ENCODE data around the gene KRTAP22-1. TPM values are rescaled to one million over a fixed set of nuclear protein-coding genes. Genes with fewer than 3 reads are reported as not detected.

KRTAP22-1 gene
- total RNA-seq, 1 experiment from 2014 or later: not detected

GRCh38 chr21:30579346-30579745, 21.5 kb upstream of the KRTAP22-1 start:
- H3K9me3 Mint-ChIP-seq (ENCODE audit: low read depth, unreplicated experiment): no peaks in the 10 kb centered on the region
- no peaks in the 10 kb centered on the region for H3K36me3 Mint-ChIP-seq (ENCODE audit: insufficient read depth, unreplicated experiment)
- intact Hi-C loops (cut with micrococcal nuclease; ENCODE audit: unreplicated experiment): no loop called here
- H3K27me3 Mint-ChIP-seq (ENCODE audit: unreplicated experiment): no peaks in the 10 kb centered on the region
- no TSS peak for BruUV-seq (replicated peaks)
- DNase-seq: no peak
- no peak overlapping the region for H3K4me3 Mint-ChIP-seq (ENCODE audit: low read depth, unreplicated experiment)
- TF ChIP-seq CTCF (IDR thresholded peaks at IDR 0.05; ENCODE audit: unreplicated experiment): no peak
- H3K4me1 Mint-ChIP-seq (ENCODE audit: low read depth, unreplicated experiment): no peaks in the 10 kb centered on the region
- CTCF ChIA-PET: no interaction called here
- no peak overlapping the region for H3K27ac Mint-ChIP-seq (ENCODE audit: unreplicated experiment)

GRCh38 chr21:30580132-30580531, 20.8 kb upstream of the KRTAP22-1 start:
- no peaks in the 10 kb centered on the region for H3K27me3 Mint-ChIP-seq (ENCODE audit: unreplicated experiment)
- H3K9me3 Mint-ChIP-seq (ENCODE audit: low read depth, unreplicated experiment): peaks cover 4% of the 10 kb centered on the region
- no peak for DNase-seq
- BruUV-seq (replicated peaks): no TSS peak
- no peak overlapping the region for H3K27ac Mint-ChIP-seq (ENCODE audit: unreplicated experiment)
- H3K4me1 Mint-ChIP-seq (ENCODE audit: low read depth, unreplicated experiment): no peaks in the 10 kb centered on the region
- intact Hi-C loops (cut with micrococcal nuclease; ENCODE audit: unreplicated experiment): no loop called here
- H3K4me3 Mint-ChIP-seq (ENCODE audit: low read depth, unreplicated experiment): no peak overlapping the region
- no peaks in the 10 kb centered on the region for H3K36me3 Mint-ChIP-seq (ENCODE audit: insufficient read depth, unreplicated experiment)
- CTCF ChIA-PET: no interaction called here
- no peak for TF ChIP-seq CTCF (IDR thresholded peaks at IDR 0.05; ENCODE audit: unreplicated experiment)

- CTCF ChIA-PET: no interaction called here
- Mint-ChIP-seq H3K4me1 (ENCODE audit: low read depth, unreplicated experiment) (no peaks in the 10 kb centered on the region), H3K9me3 (ENCODE audit: low read depth, unreplicated experiment) (peaks cover 4% of the 10 kb centered on the region), H3K4me3 (ENCODE audit: low read depth, unreplicated experiment) (no peak overlapping the region), H3K27ac (ENCODE audit: unreplicated experiment) (no peak overlapping the region), H3K36me3 (ENCODE audit: insufficient read depth, unreplicated experiment) (no peaks in the 10 kb centered on the region), H3K27me3 (ENCODE audit: unreplicated experiment) (no peaks in the 10 kb centered on the region)
- no TSS peak for BruUV-seq (replicated peaks)
- no peak for TF ChIP-seq CTCF (IDR thresholded peaks at IDR 0.05; ENCODE audit: unreplicated experiment)
- no peak for DNase-seq
- intact Hi-C loops (cut with micrococcal nuclease; ENCODE audit: unreplicated experiment): no loop called here
Measured at GRCh38 chr21:30582870-30583269, 18.0 kb upstream of the KRTAP22-1 start.

- intact Hi-C loops (cut with micrococcal nuclease; ENCODE audit: unreplicated experiment): no loop called here
- TF ChIP-seq CTCF (IDR thresholded peaks at IDR 0.05; ENCODE audit: unreplicated experiment): no peak
- no TSS peak for BruUV-seq (replicated peaks)
- Mint-ChIP-seq H3K9me3 (ENCODE audit: low read depth, unreplicated experiment) (peaks cover 4% of the 10 kb centered on the region), H3K27me3 (ENCODE audit: unreplicated experiment) (no peaks in the 10 kb centered on the region), H3K4me1 (ENCODE audit: low read depth, unreplicated experiment) (no peaks in the 10 kb centered on the region), H3K4me3 (ENCODE audit: low read depth, unreplicated experiment) (no peak within 1 kb of the TSS), H3K27ac (ENCODE audit: unreplicated experiment) (no peak within 1 kb of the TSS), H3K36me3 (ENCODE audit: insufficient read depth, unreplicated experiment) (no peaks in the 10 kb centered on the region)
- no peak for DNase-seq
- CTCF ChIA-PET: no interaction called here
Measured at GRCh38 chr21:30590297-30590696, 10.6 kb upstream of the KRTAP22-1 start, which contains the start of gene KRTAP22-2. Gene KRTAP22-2, minus strand, starts transcription at chr21:30590397.

Data from Calu3 (cell line).